ENCODE measurements around the gene FUNDC2. TPM values are rescaled to one million over a fixed set of nuclear protein-coding genes. Genes with fewer than 3 reads are reported as not detected.
A peak's percentile ranks its signal among the peaks of the same experiment; 100 is the strongest.

Gene FUNDC2
- total and polyA plus RNA-seq, 2 of the 13 experiments (the other 11 are each of a cell fraction or from before 2014, with no cell fraction given), result 65.3 to 109 TPM

- TF ChIP-seq MAFF (IDR thresholded peaks at IDR 0.05; ENCODE audit: low read depth, low read length) (no peak), TMF1 (CRISPR knock-in tag; IDR thresholded peaks at IDR 0.05; ENCODE audit: low read depth) (no peak), STAT5B (CRISPR knock-in tag; IDR thresholded peaks at IDR 0.05) (no peak), NR2F2 (IDR thresholded peaks at IDR 0.05; ENCODE audit: borderline replicate concordance, low read depth) (peak; percentile 82; the same call in 1 of the 2 replicates), NR2F6 (IDR thresholded peaks at IDR 0.05) (peak; percentile 84), NR2F6 (CRISPR knock-in tag; IDR thresholded peaks at IDR 0.05) (peak; percentile 67), ZNF367 (CRISPR knock-in tag; IDR thresholded peaks at IDR 0.05; ENCODE audit: borderline replicate concordance) (no peak), TARDBP (CRISPR knock-in tag; IDR thresholded peaks at IDR 0.05) (no peak), GABPB1 (CRISPR knock-in tag; IDR thresholded peaks at IDR 0.05) (no peak), NFKBIZ (CRISPR knock-in tag; IDR thresholded peaks at IDR 0.05) (no peak), ZNF614 (CRISPR knock-in tag; IDR thresholded peaks at IDR 0.05; ENCODE audit: borderline replicate concordance) (peak; percentile 49; the same call in 1 of the 2 replicates), FOSL2 (CRISPR knock-in tag; IDR thresholded peaks at IDR 0.05) (peak; percentile 27; the same call in 1 of the 2 replicates), PHF5A (CRISPR knock-in tag; IDR thresholded peaks at IDR 0.05; ENCODE audit: low read depth, unreplicated experiment) (no peak), BCL6 (CRISPR knock-in tag; IDR thresholded peaks at IDR 0.05) (peak; percentile 71), ISL2 (CRISPR knock-in tag; IDR thresholded peaks at IDR 0.05) (peak; percentile 86), ATM (IDR thresholded peaks at IDR 0.05; ENCODE audit: borderline replicate concordance) (no peak), ZNF18 (CRISPR knock-in tag; IDR thresholded peaks at IDR 0.05; ENCODE audit: insufficient replicate concordance) (no peak), ZNF337 (CRISPR knock-in tag; IDR thresholded peaks at IDR 0.05; ENCODE audit: borderline replicate concordance, low read depth) (no peak), TSC22D2 (CRISPR knock-in tag; IDR thresholded peaks at IDR 0.05; ENCODE audit: borderline replicate concordance) (no peak), FOXO1 (CRISPR knock-in tag; IDR thresholded peaks at IDR 0.05) (peak; percentile 69; the same call in 1 of the 2 replicates), RARA (CRISPR knock-in tag; IDR thresholded peaks at IDR 0.05) (peak; percentile 52; the same call in 1 of the 2 replicates), SALL1 (CRISPR knock-in tag; IDR thresholded peaks at IDR 0.05) (no peak; the same call in 1 of the 2 replicates), MYC (CRISPR knock-in tag; IDR thresholded peaks at IDR 0.05; ENCODE audit: borderline replicate concordance) (no peak), EED (CRISPR knock-in tag; IDR thresholded peaks at IDR 0.05) (no peak), TCF7L2 (IDR thresholded peaks at IDR 0.05; ENCODE audit: low read depth, low read length) (0 out of 2 replicates have a peak, but pooled peaks have one; percentile 40), TBX2 (CRISPR knock-in tag; IDR thresholded peaks at IDR 0.05; ENCODE audit: borderline replicate concordance) (peak; percentile 71; the same call in 1 of the 2 replicates), RXRB (CRISPR knock-in tag; IDR thresholded peaks at IDR 0.05; ENCODE audit: borderline replicate concordance) (peak; percentile 52), ZNF235 (CRISPR knock-in tag; IDR thresholded peaks at IDR 0.05; ENCODE audit: borderline replicate concordance) (no peak), KLF6 (CRISPR knock-in tag; IDR thresholded peaks at IDR 0.05) (no peak), ZNF652 (CRISPR knock-in tag; IDR thresholded peaks at IDR 0.05; ENCODE audit: borderline replicate concordance, low read depth) (0 out of 2 replicates have a peak, but pooled peaks have one; percentile 14)
- TF ChIP-seq, protein P1, sequence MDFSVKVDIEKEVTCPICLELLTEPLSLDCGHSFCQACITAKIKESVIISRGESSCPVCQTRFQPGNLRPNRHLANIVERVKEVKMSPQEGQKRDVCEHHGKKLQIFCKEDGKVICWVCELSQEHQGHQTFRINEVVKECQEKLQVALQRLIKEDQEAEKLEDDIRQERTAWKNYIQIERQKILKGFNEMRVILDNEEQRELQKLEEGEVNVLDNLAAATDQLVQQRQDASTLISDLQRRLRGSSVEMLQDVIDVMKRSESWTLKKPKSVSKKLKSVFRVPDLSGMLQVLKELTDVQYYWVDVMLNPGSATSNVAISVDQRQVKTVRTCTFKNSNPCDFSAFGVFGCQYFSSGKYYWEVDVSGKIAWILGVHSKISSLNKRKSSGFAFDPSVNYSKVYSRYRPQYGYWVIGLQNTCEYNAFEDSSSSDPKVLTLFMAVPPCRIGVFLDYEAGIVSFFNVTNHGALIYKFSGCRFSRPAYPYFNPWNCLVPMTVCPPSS (IDR thresholded peaks at IDR 0.05), result no peak
- TF ChIP-seq, protein P2, sequence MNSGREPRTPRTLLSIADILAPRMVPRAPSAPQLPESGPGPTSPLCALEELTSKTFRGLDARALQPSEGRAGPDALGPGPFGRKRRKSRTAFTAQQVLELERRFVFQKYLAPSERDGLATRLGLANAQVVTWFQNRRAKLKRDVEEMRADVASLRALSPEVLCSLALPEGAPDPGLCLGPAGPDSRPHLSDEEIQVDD (CRISPR knock-in tag; IDR thresholded peaks at IDR 0.05; ENCODE audit: borderline replicate concordance), result no peak
Observed at GRCh38 chrX:154987940-154988339, 38.7 kb upstream of the FUNDC2 start (continued).

All from HepG2 (cell line).